Measurements from ENCODE around the gene ACBD6.
A peak's percentile ranks its signal among the peaks of the same experiment; 100 is the strongest.

- TF ChIP-seq POLR2A (IDR thresholded peaks at IDR 0.05; ENCODE audit: low read depth, low read length): no peak
- 0 out of 2 replicates have a peak, but pooled peaks have one; percentile 16 for TF ChIP-seq CEBPB (IDR thresholded peaks at IDR 0.05; ENCODE audit: low read depth, low read length)
These were observed 216.0 kb downstream of the ACBD6 start for GRCh38 chr1:180286417-180286816.
